ENCODE measurements around the gene CAPNS1.

DNA sequence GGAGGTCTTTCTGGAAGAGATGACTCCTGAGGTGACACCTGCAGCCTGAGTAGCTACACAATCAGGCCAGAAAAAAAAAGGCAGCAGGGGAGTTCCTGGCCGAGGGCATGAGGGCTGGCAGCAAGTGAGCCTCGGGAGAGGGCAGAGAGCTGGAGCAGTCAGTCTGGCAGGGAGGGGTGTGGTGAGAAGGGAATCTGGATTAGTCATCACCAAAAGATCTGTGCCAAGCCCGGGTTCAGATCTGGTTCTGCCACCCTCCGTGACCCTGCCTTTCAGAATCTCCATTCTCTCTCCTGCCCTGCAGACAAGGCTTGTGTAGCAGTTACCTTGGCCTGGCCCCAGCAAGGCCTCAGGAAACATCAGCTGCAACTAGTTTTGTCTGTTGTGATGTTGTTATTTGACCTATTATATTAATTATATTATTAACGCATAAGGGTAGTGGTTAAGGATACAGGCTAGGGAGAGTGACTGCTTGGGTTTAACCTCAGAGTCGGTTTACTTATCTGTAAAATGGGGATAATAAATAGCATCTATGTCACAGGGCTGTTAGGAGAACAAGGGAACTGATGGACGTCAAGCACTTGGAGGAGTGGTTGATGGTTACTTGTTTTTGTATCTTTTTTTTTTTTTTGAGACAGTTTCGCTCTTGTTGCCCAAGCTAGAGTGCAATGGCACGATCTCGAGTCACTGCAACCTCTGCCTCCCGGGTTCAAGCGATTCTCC lies 2.7 kb upstream of the CAPNS1 start:
- TF ChIP-seq MYC (IDR thresholded peaks at IDR 0.05; ENCODE audit: borderline replicate concordance, low read length) (no peak), ZSCAN20 (CRISPR knock-in tag; IDR thresholded peaks at IDR 0.05) (no peak), ZFP36 (IDR thresholded peaks at IDR 0.05; ENCODE audit: borderline replicate concordance, partially characterized antibody) (no peak), EP300 (IDR thresholded peaks at IDR 0.05) (no peak)
- TF ChIP-seq, protein P1, sequence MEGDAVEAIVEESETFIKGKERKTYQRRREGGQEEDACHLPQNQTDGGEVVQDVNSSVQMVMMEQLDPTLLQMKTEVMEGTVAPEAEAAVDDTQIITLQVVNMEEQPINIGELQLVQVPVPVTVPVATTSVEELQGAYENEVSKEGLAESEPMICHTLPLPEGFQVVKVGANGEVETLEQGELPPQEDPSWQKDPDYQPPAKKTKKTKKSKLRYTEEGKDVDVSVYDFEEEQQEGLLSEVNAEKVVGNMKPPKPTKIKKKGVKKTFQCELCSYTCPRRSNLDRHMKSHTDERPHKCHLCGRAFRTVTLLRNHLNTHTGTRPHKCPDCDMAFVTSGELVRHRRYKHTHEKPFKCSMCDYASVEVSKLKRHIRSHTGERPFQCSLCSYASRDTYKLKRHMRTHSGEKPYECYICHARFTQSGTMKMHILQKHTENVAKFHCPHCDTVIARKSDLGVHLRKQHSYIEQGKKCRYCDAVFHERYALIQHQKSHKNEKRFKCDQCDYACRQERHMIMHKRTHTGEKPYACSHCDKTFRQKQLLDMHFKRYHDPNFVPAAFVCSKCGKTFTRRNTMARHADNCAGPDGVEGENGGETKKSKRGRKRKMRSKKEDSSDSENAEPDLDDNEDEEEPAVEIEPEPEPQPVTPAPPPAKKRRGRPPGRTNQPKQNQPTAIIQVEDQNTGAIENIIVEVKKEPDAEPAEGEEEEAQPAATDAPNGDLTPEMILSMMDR (IDR thresholded peaks at IDR 0.05), result no peak

Measured in A549 (cell line).